PFSK-1 (cell line): ENCODE measurements around the gene CELF4.

Source experiments
- POLR2AphosphoS5 ChIP-seq: IDR thresholded peaks from 2 replicates; pipeline ENCODE4 v1.6.1; 2012; ENCODE audit warnings: low read depth, mild to moderate bottlenecking, control low read depth, low read length, moderate library complexity
- SIN3A ChIP-seq: IDR thresholded peaks from 2 replicates; pipeline ENCODE4 v1.6.1; 2012; ENCODE audit warnings: mild to moderate bottlenecking, low read length, moderate library complexity, borderline replicate concordance; ENCODE audit not compliant: insufficient read depth
- TAF1 ChIP-seq: IDR thresholded peaks from 2 replicates; pipeline ENCODE4 v1.6.1; 2012; ENCODE audit warnings: low read length, control low read depth, borderline replicate concordance; ENCODE audit not compliant: insufficient read depth

DNA sequence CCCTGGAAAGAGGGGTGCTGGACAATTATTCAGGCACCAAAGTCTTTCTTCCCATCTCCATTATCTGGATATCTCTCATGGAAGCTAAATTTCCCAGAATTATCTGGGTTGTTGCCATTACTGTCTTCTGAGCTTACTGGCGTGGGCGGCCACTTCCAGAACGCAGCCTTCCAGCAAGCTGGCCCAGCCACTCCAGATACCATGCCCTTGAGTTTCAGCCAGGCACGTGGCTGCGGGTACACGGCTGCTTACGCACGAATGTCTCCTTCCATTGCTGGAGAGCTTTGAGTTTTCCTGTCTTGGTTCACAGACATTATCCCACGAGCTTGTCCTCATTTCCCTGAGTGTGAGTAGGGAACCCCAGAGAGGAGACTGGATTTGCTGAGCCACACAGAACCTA lies 32.7 kb downstream of the CELF4 start:
- TF ChIP-seq POLR2AphosphoS5 (no peak), TAF1 (no peak), SIN3A (no peak)
